Measurements from ENCODE around the gene IFI27L1. TPM values are rescaled to one million over a fixed set of nuclear protein-coding genes. Genes with fewer than 3 reads are reported as not detected.

The IFI27L1 gene
- total RNA-seq, 1 donor from 2014 or later, result 36.8 TPM

GRCh38 chr14:94077111-94077821, 3.8 kb upstream of the IFI27L1 start:
- Mint-ChIP-seq H3K9me3 (peaks cover 8% of the 10 kb centered on the region), H3K4me1 (ENCODE audit: unreplicated experiment) (peaks cover 30% of the 10 kb centered on the region), H3K27ac (no peak overlapping the region), H3K4me3 (peak overlapping the region; percentile 24), H3K36me3 (peaks cover 49% of the 10 kb centered on the region), H3K27me3 (no peaks in the 10 kb centered on the region)
- TF ChIP-seq CTCF (conservative IDR thresholded peaks at IDR 0.05), result no peak
- DNase-seq (ENCODE audit: extremely low spot score, unreplicated experiment), result no peak

- peaks cover 31% of the 10 kb centered on the region for H3K4me1 Mint-ChIP-seq (ENCODE audit: unreplicated experiment)
Measured at GRCh38 chr14:94077823-94078222, 3.3 kb upstream of the IFI27L1 start.

GRCh38 chr14:94079891-94080620, 1.1 kb upstream of the IFI27L1 start:
- Mint-ChIP-seq H3K36me3 (peaks cover 45% of the 10 kb centered on the region), H3K27ac (peak overlapping the region; percentile 96), H3K27me3 (no peaks in the 10 kb centered on the region), H3K9me3 (peaks cover 12% of the 10 kb centered on the region), H3K4me3 (peak overlapping the region; percentile 98), H3K4me1 (ENCODE audit: unreplicated experiment) (peaks cover 31% of the 10 kb centered on the region)
- no peak for DNase-seq (ENCODE audit: extremely low spot score, unreplicated experiment)
- no peak for TF ChIP-seq CTCF (conservative IDR thresholded peaks at IDR 0.05)

More at GRCh38 chr14:94077823-94078222, 3.3 kb upstream of the IFI27L1 start:
- TF ChIP-seq CTCF (conservative IDR thresholded peaks at IDR 0.05), result no peak
- DNase-seq (ENCODE audit: extremely low spot score, unreplicated experiment), result no peak
- Mint-ChIP-seq H3K27me3 (no peaks in the 10 kb centered on the region), H3K27ac (peak overlapping the region; percentile 71), H3K4me3 (peak overlapping the region; percentile 98), H3K36me3 (peaks cover 49% of the 10 kb centered on the region), H3K9me3 (peaks cover 11% of the 10 kb centered on the region)

- Mint-ChIP-seq H3K36me3 (peaks cover 39% of the 10 kb centered on the region), H3K4me1 (ENCODE audit: unreplicated experiment) (peaks cover 31% of the 10 kb centered on the region), H3K4me3 (peak overlapping the region; percentile 98), H3K9me3 (peaks cover 11% of the 10 kb centered on the region), H3K27ac (peak overlapping the region; percentile 96), H3K27me3 (no peaks in the 10 kb centered on the region)
- DNase-seq (ENCODE audit: extremely low spot score, unreplicated experiment), result no peak
- TF ChIP-seq CTCF (conservative IDR thresholded peaks at IDR 0.05), result no peak
Measured at GRCh38 chr14:94081386-94081820, 293 bp downstream of the IFI27L1 start.

GRCh38 chr14:94087891-94088290, 6.8 kb downstream of the IFI27L1 start:
- H3K27ac Mint-ChIP-seq, result no peak overlapping the region
- no peak for DNase-seq (ENCODE audit: extremely low spot score, unreplicated experiment)
- no peak overlapping the region for H3K4me3 Mint-ChIP-seq
- H3K9me3 Mint-ChIP-seq, result peaks cover 8% of the 10 kb centered on the region
- H3K27me3 Mint-ChIP-seq, result no peaks in the 10 kb centered on the region
- peaks cover 10% of the 10 kb centered on the region for H3K36me3 Mint-ChIP-seq
- H3K4me1 Mint-ChIP-seq (ENCODE audit: unreplicated experiment), result no peaks in the 10 kb centered on the region
- no peak for TF ChIP-seq CTCF (conservative IDR thresholded peaks at IDR 0.05)

All from type B pancreatic cell (in vitro differentiated cells).